ENCODE measurements around the gene ETF1.

- TF ChIP-seq EZH2phosphoT487 (IDR thresholded peaks at IDR 0.05; ENCODE audit: borderline replicate concordance, low read depth, low read length) (no peak), CTCF (conservative IDR thresholded peaks at IDR 0.05; ENCODE audit: low read length) (no peak)
Observed at GRCh38 chr5:138482638-138483037, 60.4 kb downstream of the ETF1 start.
